NB4 (cell line): ENCODE measurements around the gene XRCC5.

Experiments
- DNase-seq: peaks from one replicate; pipeline ENCODE4 v3.0.0; 2010; ENCODE audit warnings: low read depth
- H3K4me3 ChIP-seq: one replicate; pipeline ENCODE4 v1.5.1; 2011; ENCODE audit warnings: mild to moderate bottlenecking, low read depth, low read length, moderate library complexity
- CTCF ChIP-seq: IDR thresholded peaks from one replicate; pipeline ENCODE4 v1.5.1; 2012; ENCODE audit warnings: low read depth, low read length
- MAX ChIP-seq: IDR thresholded peaks from 2 replicates; pipeline ENCODE4 v1.6.1; 2011; ENCODE audit warnings: low read depth, low read length
- MYC ChIP-seq: IDR thresholded peaks from 2 replicates; pipeline ENCODE4 v1.6.1; 2011; ENCODE audit warnings: low read depth, low read length
- POLR2A ChIP-seq: IDR thresholded peaks from 2 replicates; pipeline ENCODE4 v1.6.1; 2011; ENCODE audit warnings: mild to moderate bottlenecking; ENCODE audit not compliant: insufficient read length; ENCODE audit errors: extremely low read depth

Gene XRCC5

GRCh38 chr2:216108967-216109921, at the start of gene XRCC5:
Gene XRCC5 (plus strand): TSS chr2:216109348. CDS start chr2:216109437, 89 bp downstream.
- peak within 1 kb of the TSS; percentile 99 for H3K4me3 ChIP-seq
- no peak for TF ChIP-seq CTCF
- TF ChIP-seq POLR2A, result peak; percentile 60
- TF ChIP-seq MYC, result peak; percentile 84
- peak; percentile 92 for TF ChIP-seq MAX
- DNase-seq, result peak; percentile 98

- DNase-seq, result peak; percentile 22
- TF ChIP-seq MYC (no peak), MAX (no peak), CTCF (no peak), POLR2A (no peak)
- no peak overlapping the region for H3K4me3 ChIP-seq
Observed at GRCh38 chr2:216064014-216064630, 45.0 kb upstream of the XRCC5 start.

GRCh38 chr2:216064665-216065064, 44.5 kb upstream of the XRCC5 start:
- H3K4me3 ChIP-seq, result no peak overlapping the region
- DNase-seq, result no peak
- TF ChIP-seq MAX (no peak), POLR2A (no peak), CTCF (no peak), MYC (no peak)

- TF ChIP-seq POLR2A (no peak), MAX (no peak), CTCF (no peak), MYC (no peak)
- H3K4me3 ChIP-seq, result no peak overlapping the region
- no peak for DNase-seq
Observed at GRCh38 chr2:216066230-216066629, 42.9 kb upstream of the XRCC5 start.

GRCh38 chr2:216069028-216069427, 40.1 kb upstream of the XRCC5 start:
- no peak for DNase-seq
- TF ChIP-seq POLR2A, result no peak
- TF ChIP-seq MYC, result no peak
- TF ChIP-seq CTCF, result no peak
- TF ChIP-seq MAX, result no peak

More at GRCh38 chr2:216069028-216069427, 40.1 kb upstream of the XRCC5 start:
- no peak overlapping the region for H3K4me3 ChIP-seq
